Karpas-422 (cell line): Measurements from ENCODE around the gene MGLL. TPM values are rescaled to one million over a fixed set of nuclear protein-coding genes. Genes with fewer than 3 reads are reported as not detected.

Experiments used
- DNase-seq: peaks from one replicate; pipeline ENCODE4 v3.0.0-alpha.2; 2015
- H2AFZ ChIP-seq: fragments of 200-600 bp; sonication (generic); 2 replicates; pipeline ENCODE4 v1.6.1; 2014; ENCODE audit warnings: antibody characterized with exemption, low read length, mixed read lengths
- H3K27ac ChIP-seq: fragments of 200-600 bp; sonication (generic); 2 replicates; pipeline ENCODE4 v1.5.1; 2014; ENCODE audit warnings: mild to moderate bottlenecking, low read length, moderate library complexity
- H3K27me3 ChIP-seq: fragments of 200-600 bp; sonication (generic); 2 replicates; pipeline ENCODE4 v1.6.1; 2014; ENCODE audit warnings: low read length, mixed read lengths
- H3K36me3 ChIP-seq: fragments of 200-600 bp; sonication (generic); 2 replicates; pipeline ENCODE4 v1.6.1; 2014; ENCODE audit warnings: low read length, mixed read lengths; ENCODE audit not compliant: insufficient read depth
- H3K4me1 ChIP-seq: fragments of 200-600 bp; sonication (generic); 2 replicates; pipeline ENCODE4 v1.6.1; 2014; ENCODE audit warnings: mild to moderate bottlenecking, low read length, mixed read lengths
- H3K4me2 ChIP-seq: fragments of 200-600 bp; sonication (generic); 2 replicates; pipeline ENCODE4 v1.6.1; 2014; ENCODE audit warnings: low read length, low read depth, mild to moderate bottlenecking; ENCODE audit not compliant: poor library complexity, severe bottlenecking
- H3K4me3 ChIP-seq: fragments of 200-600 bp; sonication (generic); 2 replicates; pipeline ENCODE4 v1.5.1; 2014; ENCODE audit warnings: mild to moderate bottlenecking, antibody characterized with exemption, low read length, mixed read lengths
- H3K79me2 ChIP-seq: fragments of 200-600 bp; sonication (generic); 2 replicates; pipeline ENCODE4 v1.6.1; 2014; ENCODE audit warnings: mild to moderate bottlenecking, low read length, mixed read lengths
- H3K9ac ChIP-seq: fragments of 200-600 bp; sonication (generic); 2 replicates; pipeline ENCODE4 v1.6.0; 2014; ENCODE audit warnings: low read length
- H3K9me2 ChIP-seq: fragments of 200-600 bp; sonication (generic), shearing (Covaris generic); replicated peaks from 2 replicates; pipeline ENCODE4 v1.6.0; 2014; ENCODE audit warnings: mild to moderate bottlenecking, low read length, moderate library complexity; ENCODE audit not compliant: insufficient read depth
- H3K9me3 ChIP-seq: fragments of 300-700, 200-600 bp; sonication (generic); 2 replicates; pipeline ENCODE4 v1.6.1; 2014; ENCODE audit warnings: low read length, mixed read lengths
- H4K20me1 ChIP-seq: fragments of 200-600 bp; sonication (generic); 2 replicates; pipeline ENCODE4 v1.6.1; 2014; ENCODE audit warnings: mild to moderate bottlenecking, antibody characterized with exemption, low read length, low read depth; ENCODE audit not compliant: insufficient read depth
- total RNA-seq: library from RNA; depleted of rRNA; stranded (reverse); fragments of >200 nt; shearing (Covaris generic); gene quantifications from 2 replicates; pipeline ENCODE4 v1.2.3, GENCODE V29; 2014; ENCODE audit warnings: low replicate concordance

Gene MGLL
- total RNA-seq, 1 experiment from 2014 or later: 58.0 TPM

GRCh38 chr3:127651516-127652172 is 170.7 kb downstream of the MGLL start:
- H3K4me2 ChIP-seq: no peak overlapping the region
- H3K9me2 ChIP-seq: no peaks in the 10 kb centered on the region
- H3K27ac ChIP-seq: no peak overlapping the region
- no peaks in the 10 kb centered on the region for H3K4me1 ChIP-seq
- H2AFZ ChIP-seq: no peak overlapping the region
- H3K36me3 ChIP-seq: 0 out of 2 replicates have a peak, but pooled peaks cover 2% of the 10 kb centered on the region
- DNase-seq: no peak
- H3K27me3 ChIP-seq: no peaks in the 10 kb centered on the region
- H3K79me2 ChIP-seq: no peaks in the 10 kb centered on the region
- no peak overlapping the region for H3K4me3 ChIP-seq
- no peak overlapping the region for H3K9ac ChIP-seq
- no peaks in the 10 kb centered on the region for H4K20me1 ChIP-seq
- no peaks in the 10 kb centered on the region for H3K9me3 ChIP-seq

- 0 out of 2 replicates have a peak, but pooled peaks cover 2% of the 10 kb centered on the region for H3K36me3 ChIP-seq
- no peak overlapping the region for H3K27ac ChIP-seq
- H3K9ac ChIP-seq: no peak overlapping the region
- H3K9me3 ChIP-seq: no peaks in the 10 kb centered on the region
- no peak for DNase-seq
- H3K9me2 ChIP-seq: no peaks in the 10 kb centered on the region
- H3K4me3 ChIP-seq: no peak overlapping the region
- H2AFZ ChIP-seq: no peak overlapping the region
- H3K27me3 ChIP-seq: no peaks in the 10 kb centered on the region
- no peaks in the 10 kb centered on the region for H4K20me1 ChIP-seq
- H3K4me1 ChIP-seq: no peaks in the 10 kb centered on the region
- H3K4me2 ChIP-seq: no peak overlapping the region
- H3K79me2 ChIP-seq: no peaks in the 10 kb centered on the region
These were observed 172.1 kb downstream of the MGLL start for GRCh38 chr3:127650236-127650635.

GRCh38 chr3:127647845-127648204 is 174.5 kb downstream of the MGLL start:
- no peaks in the 10 kb centered on the region for H3K36me3 ChIP-seq
- H3K27ac ChIP-seq: no peak overlapping the region
- no peaks in the 10 kb centered on the region for H3K79me2 ChIP-seq
- H3K9me2 ChIP-seq: no peaks in the 10 kb centered on the region
- no peak overlapping the region for H3K4me2 ChIP-seq
- H3K27me3 ChIP-seq: no peaks in the 10 kb centered on the region
- no peaks in the 10 kb centered on the region for H3K9me3 ChIP-seq
- H2AFZ ChIP-seq: no peak overlapping the region
- no peaks in the 10 kb centered on the region for H3K4me1 ChIP-seq
- no peaks in the 10 kb centered on the region for H4K20me1 ChIP-seq
- H3K9ac ChIP-seq: no peak overlapping the region
- H3K4me3 ChIP-seq: no peak overlapping the region
- DNase-seq: no peak

GRCh38 chr3:127647166-127647844 is 175.0 kb downstream of the MGLL start:
- no peaks in the 10 kb centered on the region for H3K4me1 ChIP-seq
- no peak for DNase-seq
- no peaks in the 10 kb centered on the region for H3K9me2 ChIP-seq
- no peaks in the 10 kb centered on the region for H4K20me1 ChIP-seq
- H3K36me3 ChIP-seq: no peaks in the 10 kb centered on the region
- H3K4me2 ChIP-seq: no peak overlapping the region
- H3K27me3 ChIP-seq: no peaks in the 10 kb centered on the region
- no peak overlapping the region for H3K9ac ChIP-seq
- no peak overlapping the region for H3K27ac ChIP-seq
- H3K9me3 ChIP-seq: no peaks in the 10 kb centered on the region
- no peak overlapping the region for H2AFZ ChIP-seq
- no peaks in the 10 kb centered on the region for H3K79me2 ChIP-seq
- H3K4me3 ChIP-seq: no peak overlapping the region

- Histone ChIP-seq H3K27ac (no peak overlapping the region), H4K20me1 (no peaks in the 10 kb centered on the region)
- DNase-seq: no peak
These were observed 175.7 kb downstream of the MGLL start for GRCh38 chr3:127646501-127647046.

GRCh38 chr3:127645371-127646015 is 176.8 kb downstream of the MGLL start:
- Histone ChIP-seq H3K4me3 (no peak overlapping the region), H3K9me3 (no peaks in the 10 kb centered on the region), H3K9me2 (no peaks in the 10 kb centered on the region), H4K20me1 (no peaks in the 10 kb centered on the region), H3K27me3 (no peaks in the 10 kb centered on the region), H3K9ac (no peak overlapping the region), H3K36me3 (no peaks in the 10 kb centered on the region), H3K79me2 (no peaks in the 10 kb centered on the region), H2AFZ (no peak overlapping the region), H3K4me2 (no peak overlapping the region), H3K4me1 (no peaks in the 10 kb centered on the region), H3K27ac (no peak overlapping the region)
- no peak for DNase-seq

More at GRCh38 chr3:127646501-127647046, 175.7 kb downstream of the MGLL start:
- Histone ChIP-seq H3K27me3 (no peaks in the 10 kb centered on the region), H3K4me2 (no peak overlapping the region), H3K4me3 (no peak overlapping the region), H2AFZ (no peak overlapping the region), H3K36me3 (no peaks in the 10 kb centered on the region), H3K9me2 (no peaks in the 10 kb centered on the region), H3K9me3 (no peaks in the 10 kb centered on the region), H3K79me2 (no peaks in the 10 kb centered on the region), H3K9ac (no peak overlapping the region), H3K4me1 (no peaks in the 10 kb centered on the region)

GRCh38 chr3:127644641-127645370 is 177.5 kb downstream of the MGLL start:
- H3K27ac ChIP-seq: no peak overlapping the region
- no peak for DNase-seq
- no peaks in the 10 kb centered on the region for H3K4me1 ChIP-seq
- no peaks in the 10 kb centered on the region for H3K36me3 ChIP-seq
- no peak overlapping the region for H3K4me3 ChIP-seq
- no peaks in the 10 kb centered on the region for H3K27me3 ChIP-seq
- H3K79me2 ChIP-seq: no peaks in the 10 kb centered on the region
- no peaks in the 10 kb centered on the region for H4K20me1 ChIP-seq
- no peak overlapping the region for H2AFZ ChIP-seq
- H3K9ac ChIP-seq: no peak overlapping the region
- H3K9me2 ChIP-seq: no peaks in the 10 kb centered on the region
- no peaks in the 10 kb centered on the region for H3K9me3 ChIP-seq
- H3K4me2 ChIP-seq: no peak overlapping the region

GRCh38 chr3:127640042-127640355 is 182.3 kb downstream of the MGLL start:
- H3K9me2 ChIP-seq: no peaks in the 10 kb centered on the region
- no peak overlapping the region for H2AFZ ChIP-seq
- H3K27me3 ChIP-seq: no peaks in the 10 kb centered on the region
- H3K9me3 ChIP-seq: no peaks in the 10 kb centered on the region
- peaks cover 33% of the 10 kb centered on the region for H3K79me2 ChIP-seq
- H3K4me2 ChIP-seq: no peak overlapping the region
- H4K20me1 ChIP-seq: no peaks in the 10 kb centered on the region
- no peak overlapping the region for H3K27ac ChIP-seq
- DNase-seq: no peak
- no peak overlapping the region for H3K4me3 ChIP-seq
- H3K36me3 ChIP-seq: no peaks in the 10 kb centered on the region
- H3K4me1 ChIP-seq: peaks cover 8% of the 10 kb centered on the region
- H3K9ac ChIP-seq: no peak overlapping the region
